B cell (primary cell): ENCODE measurements around the gene MAB21L2. TPM values are rescaled to one million over a fixed set of nuclear protein-coding genes. Genes with fewer than 3 reads are reported as not detected.
"Not testable (repeated sequence)": the region's sequence is repeated elsewhere in the genome, so short reads cannot be mapped to it uniquely, and the experiment has no call there.

Experiments
- ATAC-seq: fragments of 200-7000 bp; cut with Tn5 transposase; one replicate; pipeline ENCODE4 v1.10.0; 2021; ENCODE audit warnings: low read depth, mild to moderate bottlenecking, moderate number of reproducible peaks, moderate library complexity
- CTCF ChIA-PET: fragments of 350-600 bp; sonication (Branson Sonifier 250); formaldehyde crosslinking; loops from one replicate; lab custom pipeline; 2021; ENCODE audit warnings: antibody characterized with exemption, inconsistent platforms; lab: Charles Lee
- POLR2A ChIA-PET: fragments of 350-600 bp; sonication (Branson Sonifier 250); formaldehyde crosslinking; loops from one replicate; lab custom pipeline; 2021; ENCODE audit warnings: antibody characterized with exemption; lab: Charles Lee
- DNase-seq: peaks from one replicate; pipeline ENCODE4 v3.0.0; 2013
- H2AFZ ChIP-seq: 2 replicates; pipeline ENCODE4 v1.6.1; 2012; ENCODE audit warnings: mild to moderate bottlenecking, low read depth, low read length; ENCODE audit not compliant: insufficient read depth, poor library complexity, severe bottlenecking
- H3K27ac ChIP-seq, 2 donors: 1 replicate in 1 of 2; 2 replicates in 1 of 2; pipeline ENCODE4 v1.5.1; 2012 to 2013; ENCODE audit warnings: low read length in 2 of 2, mild to moderate bottlenecking in 2 of 2, moderate library complexity in 1 of 2
- H3K27me3 ChIP-seq, 4 experiments: fragments of 200-600 bp in 1 of 4; sonication (generic) in 1 of 4; replicated peaks in 1 of 4; 1 replicate in 2 of 4; 2 replicates in 2 of 4; pipeline versions ENCODE4 v1.6.1 to v1.7.0; 2013 to 2016; ENCODE audit warnings: low read length in 3 of 4, mild to moderate bottlenecking in 2 of 4, mixed read lengths in 1 of 4, moderate library complexity in 1 of 4; ENCODE audit not compliant: insufficient read depth in 4 of 4, control insufficient read depth in 3 of 4; ENCODE audit errors: control extremely low read depth in 1 of 4
- H3K36me3 ChIP-seq, 2 experiments: replicated peaks in 1 of 2; 1 replicate in 1 of 2; 2 replicates in 1 of 2; pipeline versions ENCODE4 v1.6.1 to v1.7.1; 2013; ENCODE audit warnings: low read length in 1 of 2; ENCODE audit not compliant: insufficient read depth in 2 of 2, control insufficient read depth in 1 of 2; ENCODE audit errors: control extremely low read depth in 1 of 2, extremely low read depth in 1 of 2
- H3K4me1 ChIP-seq, 2 donors: fragments of 200-600 bp in 1 of 2; sonication (generic) in 1 of 2; 1 replicate in 1 of 2; 2 replicates in 1 of 2; pipeline versions ENCODE4 v1.5.1 to v1.6.1; 2013 to 2017; ENCODE audit warnings: low read length in 2 of 2; ENCODE audit not compliant: control insufficient read depth in 2 of 2, insufficient read depth in 2 of 2
- H3K4me2 ChIP-seq: replicated peaks from 2 replicates; pipeline ENCODE3; 2012; ENCODE audit warnings: mild to moderate bottlenecking, low read depth, low read length; ENCODE audit not compliant: poor library complexity, severe bottlenecking
- H3K4me3 ChIP-seq, 5 experiments: fragments of 200-600 bp in 1 of 5; sonication (generic) in 1 of 5; 1 replicate in 3 of 5; 2 replicates in 2 of 5; pipeline versions ENCODE4 v1.5.1 to v1.7.0; 2011 to 2016; ENCODE audit warnings: low read length in 4 of 5, mild to moderate bottlenecking in 4 of 5, low read depth in 2 of 5, control low read depth in 1 of 5, moderate library complexity in 1 of 5; ENCODE audit not compliant: insufficient read depth in 1 of 5; ENCODE audit errors: control extremely low read depth in 1 of 5, extremely low read depth in 1 of 5
- H3K79me2 ChIP-seq: fragments of 200-600 bp; sonication (generic); one replicate; pipeline ENCODE4 v1.6.0; 2016; ENCODE audit warnings: low read length; ENCODE audit not compliant: control insufficient read depth, insufficient read depth
- H3K9ac ChIP-seq: fragments of 200-600 bp; sonication (generic); 2 replicates; pipeline ENCODE4 v1.6.1; 2017; ENCODE audit warnings: mild to moderate bottlenecking, low read length, moderate library complexity
- H3K9me3 ChIP-seq, 3 donors: one replicate each; pipeline versions ENCODE4 v1.6.1 to v1.7.1; 2013; ENCODE audit warnings: low read length in 2 of 3; ENCODE audit not compliant: control insufficient read depth in 2 of 3, insufficient read depth in 1 of 3; ENCODE audit errors: control extremely low read depth in 1 of 3
- H4K20me1 ChIP-seq: 2 replicates; pipeline ENCODE4 v1.6.0; 2012; ENCODE audit warnings: mild to moderate bottlenecking, low read length; ENCODE audit not compliant: insufficient read depth, control insufficient read depth, poor library complexity, severe bottlenecking
- H3K27ac Mint-ChIP-seq: one replicate; pipeline ENCODE4 v1.8.0; 2021; ENCODE audit warnings: mixed read lengths
- H3K27me3 Mint-ChIP-seq: one replicate; pipeline ENCODE4 v1.8.0; 2021; ENCODE audit warnings: mixed read lengths
- H3K4me1 Mint-ChIP-seq: one replicate; pipeline ENCODE4 v1.8.0; 2021; ENCODE audit warnings: mixed read lengths
- H3K4me3 Mint-ChIP-seq: one replicate; pipeline ENCODE4 v1.8.0; 2021; ENCODE audit warnings: mixed read lengths
- H3K9me3 Mint-ChIP-seq: one replicate; pipeline ENCODE4 v1.8.0; 2022; ENCODE audit warnings: mixed read lengths; ENCODE audit not compliant: insufficient read depth
- CTCF ChIP-seq: fragments of 200-600 bp; IDR thresholded peaks from one replicate; pipeline ENCODE4 v1.8.0; 2022; ENCODE audit warnings: antibody characterized with exemption, mild to moderate bottlenecking
- EZH2 ChIP-seq: IDR thresholded peaks from 2 replicates; pipeline ENCODE4 v1.6.1; 2012; ENCODE audit warnings: borderline replicate concordance, low read depth, mild to moderate bottlenecking, moderate library complexity, low read length; ENCODE audit not compliant: insufficient read depth, poor library complexity, severe bottlenecking
- WGBS: methylation state at CpG from one replicate; pipeline ENCODE4 v1.1.5; 2013; ENCODE audit warnings: missing lambda C conversion rate; ENCODE audit not compliant: insufficient coverage; 5-methylcytosine and 5-hydroxymethylcytosine counted together
- intact Hi-C: fragments of 100-400 bp; cut with micrococcal nuclease; formaldehyde crosslinking; loops from one replicate; pipeline ENCODE4 v1.10.0; 2022
- polyA plus RNA-seq: library from polyadenylated mRNA; depleted of rRNA; stranded (reverse); fragments of >200 nt; gene quantifications from 2 replicates; pipeline ENCODE4 v1.2.3, GENCODE V29; 2012
- total RNA-seq, 2 donors: library from RNA; stranded (reverse); fragments of 120-200 nt in 1 of 2; gene quantifications; 1 replicate in 1 of 2; 2 replicates in 1 of 2; pipeline versions ENCODE4 v1.2.3 to v1.2.4, GENCODE V29; 2013 to 2022

The MAB21L2 gene
- total and polyA plus RNA-seq, 2 donors (not counting 1 experiment from before 2014, with no cell fraction given), result not detected

DNA sequence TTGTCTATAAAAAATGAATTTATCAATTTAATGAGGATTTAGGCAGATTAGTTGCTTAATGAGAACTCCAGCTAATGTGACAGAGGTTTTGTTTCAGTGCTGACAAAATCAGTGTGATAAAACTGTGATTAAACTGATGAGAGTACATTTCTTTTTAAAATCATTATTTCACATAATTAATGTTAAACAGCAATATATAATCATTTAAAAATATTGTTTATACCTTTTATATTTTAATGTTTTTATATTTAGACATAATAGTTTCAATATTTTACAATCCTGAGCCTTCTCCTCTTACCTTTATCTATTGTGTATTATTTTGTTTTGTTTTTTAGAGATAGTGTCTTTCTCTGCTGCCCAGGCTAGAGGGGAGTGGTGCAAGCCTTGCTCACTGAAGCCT lies 47.1 kb upstream of the MAB21L2 start:
- no peak overlapping the region for H3K27ac ChIP-seq
- H3K79me2 ChIP-seq, result no peaks in the 10 kb centered on the region
- H3K4me1 Mint-ChIP-seq, result no peaks in the 10 kb centered on the region
- DNase-seq, result no peak
- intact Hi-C loops, result no loop called here
- H3K36me3 ChIP-seq, result peaks cover 0 to 2% of the 10 kb centered on the region in 2 experiments
- ChIA-PET CTCF (no interaction called here), POLR2A (no interaction called here)
- no peak overlapping the region for H3K9ac ChIP-seq
- H3K9me3 ChIP-seq, result no peaks in the 10 kb centered on the region
- no peak for ATAC-seq
- no peak overlapping the region for H3K4me3 Mint-ChIP-seq
- no peaks in the 10 kb centered on the region for H3K4me1 ChIP-seq
- no peak overlapping the region for H3K27ac Mint-ChIP-seq
- H3K27me3 Mint-ChIP-seq, result no peaks in the 10 kb centered on the region
- H2AFZ ChIP-seq, result no peak overlapping the region
- no peaks in the 10 kb centered on the region for H3K27me3 ChIP-seq
- no peak for TF ChIP-seq CTCF
- TF ChIP-seq EZH2, result no peak
- H3K4me3 ChIP-seq, result no peak overlapping the region
- H3K9me3 Mint-ChIP-seq, result no peaks in the 10 kb centered on the region
- H4K20me1 ChIP-seq, result no peaks in the 10 kb centered on the region
- no peak overlapping the region for H3K4me2 ChIP-seq

DNA sequence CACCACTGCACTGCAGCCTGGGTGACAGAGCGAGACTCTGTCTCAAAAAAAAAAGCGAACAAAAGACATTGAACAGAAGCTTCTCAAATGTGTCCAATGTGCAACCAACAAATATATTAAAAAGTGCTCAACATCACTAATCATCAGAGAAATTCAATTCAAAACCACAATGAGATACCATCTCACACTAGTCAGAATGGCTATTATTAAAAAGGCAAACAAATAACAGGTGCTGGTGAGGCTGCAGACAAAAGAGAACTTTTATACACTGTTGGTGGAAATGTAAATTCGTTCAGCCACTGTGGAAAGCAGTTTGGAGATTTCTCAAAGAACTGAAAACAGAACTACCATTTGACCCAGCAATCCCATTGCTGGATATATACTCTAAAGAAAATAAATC lies 44.0 kb upstream of the MAB21L2 start:
- POLR2A ChIA-PET, H2AFZ ChIP-seq, intact Hi-C loops, H3K9me3 Mint-ChIP-seq, H3K79me2 ChIP-seq, H3K4me1 Mint-ChIP-seq, H3K4me3 Mint-ChIP-seq, H3K36me3 ChIP-seq, CTCF ChIA-PET, H4K20me1 ChIP-seq, H3K4me3 ChIP-seq, H3K27me3 Mint-ChIP-seq, H3K4me1 ChIP-seq, H3K27me3 ChIP-seq, H3K4me2 ChIP-seq, H3K9me3 ChIP-seq, H3K9ac ChIP-seq, H3K27ac ChIP-seq, ATAC-seq, DNase-seq, H3K27ac Mint-ChIP-seq: not testable (repeated sequence)
- WGBS, result no CpG with 5 or more reads among the region's 3 CpGs
